T-helper 2 cell (primary cell): ENCODE results near the gene SELENOO.
"Not testable (repeated sequence)": the region's sequence is repeated elsewhere in the genome, so short reads cannot be mapped to it uniquely, and the experiment has no call there.

Source experiments
- DNase-seq, 5 experiments: peaks; one replicate each; pipeline versions ENCODE4 v3.0.0 to v3.0.0-alpha.2; 2012 to 2022

The SELENOO gene

DNA sequence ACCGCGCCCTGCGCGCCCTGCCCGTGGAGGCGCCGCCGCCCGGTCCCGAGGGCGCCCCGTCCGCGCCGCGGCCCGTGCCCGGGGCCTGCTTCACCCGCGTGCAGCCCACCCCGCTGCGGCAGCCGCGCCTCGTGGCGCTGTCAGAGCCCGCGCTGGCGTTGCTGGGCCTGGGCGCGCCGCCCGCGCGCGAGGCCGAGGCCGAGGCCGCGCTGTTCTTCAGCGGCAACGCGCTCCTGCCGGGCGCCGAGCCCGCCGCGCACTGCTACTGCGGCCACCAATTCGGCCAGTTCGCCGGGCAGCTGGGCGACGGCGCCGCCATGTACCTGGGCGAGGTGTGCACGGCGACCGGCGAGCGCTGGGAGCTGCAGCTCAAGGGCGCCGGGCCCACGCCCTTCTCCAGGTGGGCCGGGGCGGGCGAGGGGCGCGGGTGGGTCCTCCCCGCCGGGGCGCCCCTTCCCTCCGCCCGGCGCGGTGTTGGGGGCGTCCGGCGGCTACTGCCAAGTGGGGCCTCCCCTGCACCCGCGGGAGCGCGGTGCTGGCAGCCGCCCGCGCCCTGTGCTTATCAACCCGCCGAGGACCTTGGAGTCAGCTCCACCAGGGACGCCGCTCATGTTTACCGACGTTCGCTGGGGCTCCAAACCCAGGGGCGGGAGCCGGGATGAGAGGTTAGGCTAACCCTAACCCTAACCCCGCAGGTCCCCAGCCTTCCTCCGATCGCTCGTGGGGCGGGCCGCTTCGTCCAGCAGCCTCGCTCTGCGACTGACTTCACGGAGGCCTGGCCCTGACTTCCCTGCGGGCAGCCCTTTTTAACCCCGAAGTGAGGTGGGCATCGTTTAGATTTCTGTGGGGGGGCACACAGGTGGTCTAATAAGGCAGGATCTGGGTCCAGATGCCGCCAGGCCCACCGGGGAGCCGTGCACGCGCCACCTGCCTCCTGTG, 649 bp downstream of the SELENOO start:
- DNase-seq, result peak in 1 of 5 experiments; percentile 23

DNA sequence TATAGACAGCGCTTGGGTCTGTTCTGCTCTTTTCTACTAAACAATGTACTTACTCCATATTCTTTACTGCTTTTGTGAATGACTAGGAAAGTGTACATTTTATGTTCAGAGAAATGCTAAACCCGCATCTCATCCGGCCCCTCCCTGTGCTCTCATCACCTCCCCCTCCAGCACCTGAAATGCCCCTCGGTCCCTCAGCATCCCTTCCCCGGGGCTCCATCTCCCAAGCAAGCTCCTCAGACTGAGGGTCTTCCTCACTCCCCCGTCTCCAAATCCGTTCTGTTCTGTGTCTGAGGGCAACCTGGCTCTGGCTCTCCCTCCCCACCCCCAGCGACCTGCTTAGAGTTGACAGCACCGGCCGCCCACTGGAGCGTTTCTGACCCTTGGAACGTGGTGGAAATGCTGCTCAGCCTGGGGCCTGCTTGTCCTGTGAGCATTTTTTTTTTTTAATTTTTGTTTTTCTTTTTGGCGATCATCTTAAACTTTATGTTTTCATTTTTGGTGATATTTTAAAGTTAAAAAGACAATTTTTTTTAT, 1.4 kb downstream of the SELENOO start:
- no peak for DNase-seq

DNA sequence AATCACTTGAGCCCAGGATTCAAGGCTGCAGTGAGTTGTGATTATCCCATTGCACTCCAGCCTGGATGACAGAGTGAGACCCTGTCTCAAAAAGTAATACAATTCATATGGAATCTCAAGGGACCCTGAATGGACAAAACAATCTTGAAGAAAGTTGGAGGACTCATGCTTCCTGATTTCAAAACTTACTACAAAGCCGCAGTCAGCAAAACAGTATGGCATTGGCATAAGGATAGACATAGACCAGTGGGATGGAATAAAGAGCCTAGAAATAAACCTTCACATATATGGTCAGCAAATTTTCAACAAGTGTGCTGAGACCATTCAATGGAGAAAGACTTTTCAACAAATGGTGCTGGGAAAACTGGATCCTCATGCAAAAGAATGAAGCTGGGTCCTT, 2.5 kb downstream of the SELENOO start:
- no peak for DNase-seq

DNA sequence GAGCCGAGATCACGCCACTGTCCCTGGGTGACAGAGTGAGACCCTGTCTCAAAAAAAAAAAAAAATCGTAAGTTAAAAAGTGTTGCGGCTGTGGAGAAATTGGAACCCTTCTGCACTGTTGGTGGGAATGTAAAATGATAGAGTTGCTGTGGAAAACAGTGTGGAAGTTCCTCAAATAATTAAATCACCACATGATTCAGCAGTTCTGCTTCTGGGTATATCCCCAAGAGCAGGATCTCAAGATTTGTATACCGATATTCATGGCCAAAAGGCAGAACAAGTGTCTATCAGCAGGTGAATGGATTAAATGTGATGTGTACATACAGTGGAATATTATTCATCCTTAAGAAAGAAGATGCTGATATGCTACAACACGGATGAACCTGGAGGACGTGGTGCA, 3.8 kb downstream of the SELENOO start:
- DNase-seq, result no peak

DNA sequence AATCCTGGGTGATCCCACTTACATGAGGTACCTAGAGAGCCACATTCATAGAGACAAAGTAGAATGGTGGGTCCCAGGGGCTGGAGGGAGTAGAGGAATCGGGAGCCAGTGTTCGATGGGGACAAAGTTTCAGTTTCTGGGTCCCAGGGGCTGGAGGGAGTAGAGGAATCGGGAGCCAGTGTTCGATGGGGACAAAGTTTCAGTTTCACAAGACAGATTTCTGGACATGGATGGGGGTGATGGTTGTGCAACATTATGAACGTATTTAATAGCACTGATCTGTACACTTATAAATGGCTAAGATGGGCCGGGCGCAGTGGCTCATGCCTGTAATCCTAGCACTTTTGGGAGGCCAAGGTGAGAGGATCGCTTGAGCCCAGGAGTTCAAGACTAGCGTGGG, 4.2 kb downstream of the SELENOO start:
- not testable (repeated sequence) for DNase-seq

DNA sequence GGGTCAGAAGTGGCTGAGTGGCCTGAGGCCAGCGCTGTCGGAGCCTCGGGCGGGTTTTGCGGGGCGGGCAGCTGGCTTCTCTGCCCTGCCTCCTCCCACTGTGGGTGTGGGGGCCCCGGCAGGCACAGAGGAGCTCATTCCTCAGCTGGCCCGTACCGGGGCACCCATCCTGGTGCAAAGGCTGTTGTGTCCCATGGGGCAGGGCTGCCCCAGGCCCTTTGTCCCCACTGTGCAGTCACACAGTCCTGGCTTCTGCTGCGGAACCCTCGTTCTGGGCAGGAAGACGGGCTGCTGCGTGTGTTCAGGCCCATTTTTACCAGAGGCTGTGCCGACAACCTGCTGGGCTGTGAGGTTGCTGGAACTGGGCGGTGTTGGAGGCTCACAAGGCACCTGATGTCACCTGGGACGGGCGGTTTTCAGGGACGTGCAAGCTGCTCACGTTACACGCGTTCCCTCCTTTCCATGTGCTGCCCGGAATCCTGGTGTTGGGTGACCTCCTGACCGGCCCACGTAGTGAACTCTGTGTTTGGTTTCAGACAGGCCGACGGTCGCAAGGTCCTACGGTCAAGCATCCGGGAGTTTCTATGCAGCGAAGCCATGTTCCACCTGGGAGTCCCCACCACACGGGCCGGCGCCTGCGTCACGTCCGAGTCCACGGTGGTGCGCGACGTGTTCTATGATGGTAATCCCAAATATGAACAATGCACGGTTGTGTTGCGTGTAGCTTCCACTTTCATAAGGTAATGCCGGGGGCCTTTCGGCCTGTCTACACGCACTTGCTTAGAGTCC, 5.2 kb downstream of the SELENOO start:
- no peak for DNase-seq

DNA sequence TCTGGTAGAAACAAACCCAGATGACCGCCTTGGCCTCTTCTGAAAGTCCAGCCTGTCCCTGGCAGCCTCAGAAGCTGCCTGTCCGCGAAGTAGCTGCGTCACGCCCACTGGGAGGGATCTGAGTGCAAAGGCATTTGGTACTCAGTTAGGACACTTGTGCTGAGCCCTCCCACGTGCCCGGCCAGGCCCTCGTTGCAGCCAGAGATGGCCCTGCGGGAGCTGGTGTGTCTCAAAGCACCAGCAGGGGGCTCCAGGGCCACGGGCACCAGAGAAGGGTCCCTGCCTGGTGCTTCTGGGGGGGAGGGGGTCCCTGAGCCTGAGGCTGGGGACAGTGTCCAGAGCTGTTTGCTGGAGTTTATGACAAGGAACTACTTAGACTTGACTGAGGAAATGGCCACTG, 5.8 kb downstream of the SELENOO start:
- DNase-seq, result no peak

DNA sequence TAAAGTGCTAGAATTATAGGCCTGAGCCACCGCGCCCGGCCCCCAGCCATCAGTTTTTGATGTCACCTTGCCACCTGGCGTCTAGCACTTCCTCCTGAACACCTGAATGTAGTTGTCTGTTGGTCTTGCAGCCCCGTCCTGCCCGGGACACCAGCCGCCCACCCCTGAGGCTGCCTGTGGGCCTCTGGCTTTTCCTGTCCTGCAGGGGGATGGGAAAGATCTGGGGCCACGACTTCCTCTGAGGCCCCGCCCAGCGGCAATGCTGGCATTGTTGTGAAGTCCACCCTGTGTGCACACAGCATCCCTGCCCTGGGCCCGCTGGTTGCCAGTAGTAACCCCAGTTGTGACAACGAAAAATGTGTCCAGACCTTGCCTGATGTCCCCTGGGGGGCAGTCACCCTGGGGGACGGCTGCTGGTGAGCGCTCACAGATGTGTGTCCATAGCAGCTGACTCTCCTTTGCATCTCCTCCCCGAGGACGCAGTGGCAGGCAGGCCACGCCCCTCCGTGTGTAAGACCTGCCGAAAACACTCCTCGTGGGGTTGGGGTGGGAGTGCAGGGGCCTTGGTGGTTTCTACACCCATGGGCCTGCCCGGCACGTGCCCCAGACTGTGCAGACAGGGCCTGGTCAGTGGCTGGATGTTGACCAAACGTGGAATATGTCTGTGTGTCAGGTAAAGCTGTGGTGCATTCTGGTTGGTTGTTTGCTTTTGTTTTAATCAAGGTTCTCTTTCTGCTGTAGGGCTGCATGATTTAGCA, 6.8 kb downstream of the SELENOO start:
- DNase-seq, result no peak

DNA sequence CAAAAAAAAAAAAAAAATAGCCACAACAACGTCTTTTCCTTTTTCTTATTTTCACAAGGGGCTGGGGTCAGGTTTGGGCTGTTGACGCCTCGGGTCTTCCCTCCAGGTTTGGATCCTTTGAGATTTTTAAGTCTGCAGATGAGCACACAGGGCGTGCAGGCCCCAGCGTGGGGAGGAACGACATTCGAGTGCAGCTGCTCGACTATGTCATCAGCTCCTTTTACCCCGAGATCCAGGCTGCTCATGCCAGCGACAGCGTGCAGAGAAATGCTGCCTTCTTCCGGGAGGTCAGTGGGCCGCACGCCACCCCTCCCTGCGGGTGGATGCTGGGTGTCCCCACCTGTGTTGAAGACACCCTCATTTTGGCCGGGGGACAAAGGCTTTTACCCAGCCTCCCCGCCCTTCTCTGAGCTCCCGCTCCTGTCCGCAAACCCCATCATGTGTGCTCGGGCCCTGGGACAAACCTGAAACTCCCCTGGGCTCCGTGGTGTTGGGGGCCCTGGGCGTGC, 7.7 kb downstream of the SELENOO start:
- DNase-seq, result no peak

DNA sequence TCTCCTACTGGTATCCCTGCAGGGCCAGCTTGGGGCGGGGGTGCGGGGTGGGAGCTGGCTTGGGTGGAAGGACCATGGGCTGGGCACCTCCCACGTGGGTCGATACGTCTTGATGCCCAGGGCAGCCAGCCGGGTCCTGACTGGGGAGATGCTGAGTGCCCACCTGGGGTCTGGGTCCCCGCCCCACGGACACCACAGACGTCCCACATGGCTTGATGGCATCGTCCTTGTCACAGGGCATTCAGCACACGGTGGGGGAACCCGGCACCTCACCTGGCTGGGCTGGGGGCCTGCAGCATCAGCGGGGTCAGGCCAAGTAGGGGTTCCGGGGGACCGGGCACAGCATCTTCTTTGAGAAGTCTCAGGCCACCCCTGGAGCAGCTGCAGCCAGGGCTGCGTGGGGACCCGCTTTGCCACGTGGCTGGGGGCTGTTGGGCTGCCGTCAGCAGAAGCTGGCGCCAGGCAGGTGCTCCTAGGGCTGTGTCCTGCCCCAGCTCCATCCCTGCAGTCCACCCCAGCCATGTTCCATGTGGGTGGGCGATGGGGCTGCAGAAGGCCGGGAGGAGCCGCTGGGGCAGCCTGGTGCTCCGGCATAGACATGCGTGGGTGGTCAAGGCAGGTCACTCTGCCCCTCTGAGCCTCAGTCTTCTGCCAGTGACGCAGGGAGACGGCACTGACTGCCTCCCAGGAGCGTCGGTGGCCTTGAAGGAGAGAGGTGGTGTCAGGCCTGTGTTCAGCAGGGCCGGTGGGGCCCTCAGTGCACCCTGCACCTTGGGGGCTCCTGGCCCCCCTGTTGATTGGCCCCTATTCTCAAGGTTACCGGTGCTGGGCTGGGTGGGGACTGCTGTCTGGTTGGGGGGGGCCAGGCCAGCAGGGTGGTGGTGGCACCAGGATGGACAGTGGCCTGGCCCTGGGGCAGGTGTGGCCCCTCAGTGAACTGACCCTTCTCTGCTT, 8.4 kb downstream of the SELENOO start:
- DNase-seq, result no peak

DNA sequence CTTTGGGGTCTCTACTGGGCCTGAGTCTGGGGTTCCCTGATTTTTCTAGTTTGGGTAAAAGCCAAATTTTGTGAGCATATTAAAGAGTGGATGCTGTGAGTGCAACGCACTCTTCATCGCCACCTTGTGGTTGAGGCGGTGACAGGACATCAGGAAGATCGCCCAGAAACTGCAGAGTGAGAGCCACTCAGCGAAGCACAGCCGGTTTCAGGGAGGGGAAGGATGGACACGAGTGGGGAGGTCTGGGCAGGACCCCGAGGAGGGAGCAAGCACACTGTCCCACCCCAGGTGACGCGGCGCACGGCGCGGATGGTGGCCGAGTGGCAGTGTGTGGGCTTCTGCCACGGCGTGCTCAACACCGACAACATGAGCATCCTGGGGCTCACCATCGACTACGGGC, 9.1 kb downstream of the SELENOO start:
- peak; percentile 35 to 72 (median 50) for DNase-seq

DNA sequence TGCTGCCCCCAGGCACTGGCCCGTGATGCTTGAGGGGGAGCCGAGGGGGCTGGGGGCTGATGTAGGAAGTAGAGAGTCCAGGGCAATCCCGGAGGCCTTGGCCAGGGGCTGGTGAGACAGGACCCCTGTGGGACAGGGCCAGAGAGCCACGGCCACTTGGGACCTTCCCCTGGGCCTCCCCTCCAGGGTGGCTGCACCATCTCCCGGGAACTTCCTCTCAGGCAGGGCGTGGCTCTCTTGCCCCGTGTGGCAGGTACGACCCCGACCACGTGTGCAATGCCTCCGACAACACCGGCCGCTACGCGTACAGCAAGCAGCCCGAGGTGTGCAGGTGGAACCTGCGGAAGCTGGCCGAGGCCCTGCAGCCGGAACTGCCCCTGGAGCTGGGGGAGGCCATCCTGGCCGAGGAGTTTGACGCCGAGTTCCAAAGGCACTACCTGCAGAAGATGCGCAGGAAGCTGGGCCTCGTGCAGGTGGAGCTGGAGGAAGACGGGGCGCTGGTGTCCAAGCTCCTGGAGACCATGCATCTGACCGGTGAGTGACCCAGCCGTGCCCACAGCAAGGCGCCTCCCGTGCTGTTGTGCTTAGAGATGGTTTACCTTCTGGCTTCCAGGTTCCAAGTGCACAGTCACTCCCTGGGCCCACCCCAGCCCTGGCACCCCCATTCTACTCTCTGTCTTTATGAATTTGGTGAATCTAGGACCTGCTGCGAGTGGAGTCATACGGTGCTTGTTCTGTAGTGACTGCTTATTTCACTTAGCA, 9.7 kb downstream of the SELENOO start:
- no peak for DNase-seq

DNA sequence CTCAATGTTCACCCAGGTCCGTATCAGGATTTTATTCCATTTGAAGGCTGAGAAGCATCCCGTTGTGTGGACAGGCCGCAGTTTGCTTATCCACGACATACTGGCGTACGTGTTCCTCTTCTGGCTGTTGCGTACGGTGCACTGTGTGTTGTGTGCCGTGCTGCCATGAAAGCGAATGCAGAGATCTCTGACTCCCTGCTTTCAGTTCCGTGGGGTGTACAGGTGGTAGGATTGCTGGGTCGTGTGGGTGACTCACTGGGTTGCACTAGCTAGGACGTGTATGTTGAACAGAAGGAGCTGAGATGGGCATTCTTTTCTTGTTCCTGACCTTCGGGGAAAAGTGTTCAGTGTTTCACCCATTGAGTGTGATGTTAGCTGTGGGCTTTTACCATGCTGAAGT, 10.3 kb downstream of the SELENOO start:
- DNase-seq, result no peak

DNA sequence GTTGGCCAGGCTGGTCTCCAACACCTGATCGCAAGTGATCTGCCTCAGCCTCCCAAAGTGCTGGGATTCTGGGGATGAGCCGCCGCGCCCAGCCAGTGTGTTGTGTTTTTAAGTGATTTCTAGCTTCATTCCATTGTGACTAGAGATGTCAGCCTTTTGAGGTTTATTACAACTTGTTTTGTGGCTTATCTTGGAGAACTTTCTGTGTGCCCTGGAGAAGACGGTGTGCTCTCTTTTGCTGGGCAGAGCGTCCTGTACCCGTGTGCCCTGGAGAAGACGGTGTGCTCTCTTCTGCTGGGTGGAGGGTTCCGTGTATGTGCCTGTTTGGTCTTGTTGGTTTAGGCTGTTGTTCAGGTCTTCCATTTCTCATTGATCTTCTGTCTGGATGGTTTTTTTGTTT, 12.5 kb downstream of the SELENOO start:
- DNase-seq, result no peak

DNA sequence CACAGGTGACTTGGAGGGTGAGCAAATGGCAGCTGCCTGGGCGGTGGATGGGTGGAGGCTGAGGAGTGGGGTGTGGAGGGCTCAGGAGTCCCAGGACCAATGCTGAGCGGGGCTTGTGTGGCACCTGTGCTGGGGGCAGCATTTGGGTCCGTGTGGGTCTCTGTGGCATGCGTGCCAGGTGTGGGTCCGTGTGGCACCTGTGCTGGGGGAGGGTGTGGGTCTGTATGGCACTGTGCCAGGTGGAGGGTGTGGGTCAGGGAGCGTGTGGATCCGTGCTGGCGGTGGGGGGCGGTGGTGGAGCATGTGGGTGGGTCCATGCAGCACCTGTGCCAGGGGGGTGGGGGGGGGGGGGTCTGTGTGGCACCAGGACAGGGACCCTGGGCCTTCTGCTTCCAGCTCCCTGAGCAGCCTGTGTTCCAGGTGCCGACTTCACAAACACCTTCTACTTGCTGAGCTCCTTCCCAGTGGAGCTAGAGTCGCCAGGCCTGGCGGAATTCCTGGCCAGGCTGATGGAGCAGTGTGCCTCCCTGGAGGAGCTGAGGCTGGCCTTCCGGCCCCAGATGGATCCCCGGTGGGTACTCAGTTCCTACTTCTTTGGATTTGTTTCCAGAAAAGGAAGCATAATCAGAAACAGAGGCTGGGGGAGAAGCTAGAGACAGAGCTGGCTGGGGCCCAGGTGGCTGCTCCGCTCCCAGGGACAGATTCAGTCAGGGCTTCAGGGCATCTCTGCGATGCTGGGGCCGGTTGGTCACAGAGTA, 14.7 kb downstream of the SELENOO start:
- DNase-seq, result no peak

DNA sequence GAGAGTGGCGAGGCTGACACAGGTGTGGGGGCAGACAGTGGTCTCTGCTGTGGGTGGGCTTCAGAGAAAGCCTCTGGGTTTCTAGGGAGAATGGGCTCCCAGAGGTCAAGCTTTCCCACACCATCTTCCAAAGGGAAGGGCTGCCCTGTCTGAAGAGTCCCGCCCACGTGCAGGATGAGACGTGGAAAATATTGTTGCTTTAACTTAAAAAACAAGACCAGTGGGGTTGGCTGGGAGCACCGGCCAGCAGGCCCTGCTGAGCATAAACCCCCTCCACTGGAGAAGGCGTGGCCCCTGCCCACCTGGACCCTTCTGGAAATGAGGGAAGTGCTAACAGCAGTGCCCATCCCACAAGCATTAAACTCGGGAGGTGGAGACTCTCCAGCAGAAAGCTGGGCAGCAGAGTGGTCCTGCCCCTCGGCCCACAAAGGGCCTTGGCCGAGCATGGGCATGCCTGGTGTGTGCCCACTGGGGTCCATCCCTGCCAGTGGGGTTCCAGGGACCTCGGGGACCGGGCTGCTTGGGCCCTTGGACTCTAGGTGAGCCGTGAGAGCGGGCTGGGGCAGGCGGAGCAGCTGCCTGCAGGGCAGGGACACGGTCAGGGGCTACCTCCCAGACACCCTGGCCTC, 15.4 kb downstream of the SELENOO start:
- DNase-seq, result no peak

DNA sequence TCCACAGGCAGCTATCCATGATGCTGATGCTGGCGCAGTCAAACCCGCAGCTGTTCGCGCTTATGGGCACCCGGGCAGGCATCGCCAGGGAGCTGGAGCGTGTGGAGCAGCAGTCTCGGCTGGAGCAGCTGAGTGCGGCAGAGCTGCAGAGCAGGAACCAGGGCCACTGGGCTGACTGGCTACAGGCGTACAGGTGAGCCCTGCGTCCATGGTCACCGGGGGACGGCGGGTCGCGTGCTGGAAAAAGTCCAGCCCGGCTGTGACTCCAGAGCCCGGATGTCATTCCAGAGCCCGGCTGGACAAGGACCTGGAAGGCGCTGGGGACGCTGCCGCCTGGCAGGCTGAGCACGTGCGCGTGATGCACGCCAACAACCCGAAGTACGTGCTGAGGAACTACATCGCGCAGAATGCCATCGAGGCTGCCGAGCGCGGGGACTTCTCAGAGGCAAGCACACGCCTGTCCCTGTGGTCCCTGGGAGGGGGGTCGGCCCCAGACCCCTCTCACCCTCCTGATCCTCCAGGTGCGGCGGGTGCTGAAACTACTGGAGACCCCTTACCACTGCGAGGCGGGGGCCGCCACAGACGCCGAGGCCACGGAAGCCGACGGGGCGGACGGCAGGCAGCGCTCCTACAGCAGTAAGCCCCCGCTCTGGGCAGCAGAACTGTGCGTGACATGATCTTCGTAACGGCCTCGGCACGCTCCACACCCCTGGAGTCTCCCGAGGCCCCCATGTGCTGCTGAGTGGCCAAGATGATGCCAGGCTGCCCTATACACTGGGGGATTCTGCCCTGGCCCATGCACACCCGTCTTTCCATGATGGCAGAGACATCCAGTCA, 16.1 kb downstream of the SELENOO start:
- no peak for DNase-seq

DNA sequence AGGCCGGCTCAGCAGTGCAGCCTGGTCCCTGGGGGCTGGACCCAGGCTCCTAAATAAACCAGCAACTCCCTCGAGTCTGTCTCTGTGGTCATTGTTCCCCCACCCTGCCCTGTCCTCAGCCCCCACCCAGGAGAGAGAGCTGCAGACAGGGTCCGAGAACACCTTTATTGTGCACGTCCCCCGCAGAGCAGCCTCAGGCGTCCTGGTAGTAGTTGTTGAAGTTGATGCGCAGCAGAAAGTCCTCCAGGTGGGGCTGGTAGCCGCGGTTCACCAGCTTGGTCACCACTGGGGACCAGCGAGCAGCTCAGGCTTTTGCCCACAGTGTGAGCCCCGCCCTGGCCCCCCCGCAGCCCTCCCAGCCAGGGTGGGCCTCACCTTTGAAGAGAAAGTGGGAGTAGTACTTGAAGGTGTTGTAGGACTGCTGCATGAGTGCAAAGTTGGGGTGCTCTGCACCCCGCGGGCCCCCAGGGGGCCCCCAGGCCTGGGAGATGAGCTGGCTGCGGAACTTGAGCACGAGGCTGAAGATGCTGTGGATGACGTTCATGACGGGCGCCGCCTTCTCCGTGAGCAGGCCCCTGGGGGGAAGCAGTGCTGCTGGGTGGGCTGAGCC, 16.8 kb downstream of the SELENOO start:
- DNase-seq, result no peak
